Osteocyte (in vitro differentiated cells): ENCODE measurements around the gene ROCK2. TPM values are rescaled to one million over a fixed set of nuclear protein-coding genes. Genes with fewer than 3 reads are reported as not detected.

Experiments used
- DNase-seq: peaks from one replicate; pipeline ENCODE4 v3.0.0; 2021; ENCODE audit warnings: mixed read lengths; ENCODE audit not compliant: unreplicated experiment; ENCODE audit errors: extremely low spot score
- H3K27ac Mint-ChIP-seq: one replicate; pipeline ENCODE4 v1.8.0; 2021; ENCODE audit warnings: mild to moderate bottlenecking, mixed read lengths; ENCODE audit not compliant: unreplicated experiment
- H3K27me3 Mint-ChIP-seq: one replicate; pipeline ENCODE4 v1.8.0; 2021; ENCODE audit warnings: mixed read lengths; ENCODE audit not compliant: unreplicated experiment
- H3K36me3 Mint-ChIP-seq: one replicate; pipeline ENCODE4 v1.8.0; 2021; ENCODE audit warnings: mixed read lengths; ENCODE audit not compliant: unreplicated experiment
- H3K4me1 Mint-ChIP-seq: one replicate; pipeline ENCODE4 v1.8.0; 2021; ENCODE audit warnings: mixed read lengths; ENCODE audit not compliant: unreplicated experiment
- H3K4me3 Mint-ChIP-seq: one replicate; pipeline ENCODE4 v1.8.0; 2021; ENCODE audit warnings: mild to moderate bottlenecking, moderate library complexity, mixed read lengths; ENCODE audit not compliant: unreplicated experiment
- H3K9me3 Mint-ChIP-seq: one replicate; pipeline ENCODE4 v1.8.0; 2021; ENCODE audit warnings: mixed read lengths; ENCODE audit not compliant: unreplicated experiment
- long read RNA-seq: library from polyadenylated mRNA; unstranded; transcript quantifications from one replicate; pipeline ENCODE4 v2.0.0, GENCODE V29; 2021
- total RNA-seq: library from RNA; stranded (reverse); gene quantifications from 2 replicates; pipeline ENCODE4 v1.2.1, GENCODE V29; 2021
- TF ChIP-seq, protein P1 (sequence below): fragments of 200-600 bp; sonication (generic); IDR thresholded peaks from 2 replicates; pipeline ENCODE4 v1.5.0; 2021; ENCODE audit warnings: antibody characterized with exemption, mild to moderate bottlenecking, moderate library complexity

ROCK2 gene
- 49.6 and 56.4 TPM in 2 replicates for total RNA-seq
- long read RNA-seq, partial matches to known transcripts = 12 of 15 reads
- long read RNA-seq, other reads (novel, unspliced or antisense) = 3 of 15 reads

DNA sequence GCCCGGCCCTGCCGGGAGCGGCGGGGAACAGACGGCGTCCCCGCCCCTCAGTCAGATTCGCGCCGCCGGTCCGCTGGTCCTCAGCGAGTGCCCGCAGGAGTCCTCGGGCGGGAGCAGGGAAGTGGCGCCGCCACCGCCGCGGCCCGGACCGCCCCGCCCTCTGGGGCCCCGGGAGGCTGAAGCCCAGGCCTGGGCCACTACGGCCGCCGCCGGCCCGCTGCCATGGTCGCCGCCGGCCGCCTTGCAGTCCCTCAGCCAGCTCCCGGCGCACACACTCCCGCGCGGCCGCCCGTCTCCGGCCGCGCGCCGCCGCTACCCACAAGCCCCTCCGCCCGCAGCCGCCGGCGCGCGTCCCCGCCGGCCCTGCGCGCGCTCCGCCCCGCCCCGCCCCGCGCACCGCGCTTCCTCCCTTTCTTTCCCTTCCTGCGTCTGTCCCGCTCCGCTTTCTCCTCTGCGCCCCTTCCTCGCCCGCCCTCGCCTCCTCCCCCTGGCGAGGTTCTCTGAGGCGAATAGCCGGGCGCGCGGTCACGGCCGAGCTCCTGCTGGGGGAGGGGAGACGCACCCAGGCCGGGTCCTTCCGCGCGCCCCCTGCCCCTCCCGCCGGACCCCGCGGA is at the start of gene ROCK2:
ROCK2 (minus strand) TSS at position 295 of the 614 bp plus-strand sequence. CDS start 500 bp downstream, outside the sequence.
- TF ChIP-seq, protein P1, sequence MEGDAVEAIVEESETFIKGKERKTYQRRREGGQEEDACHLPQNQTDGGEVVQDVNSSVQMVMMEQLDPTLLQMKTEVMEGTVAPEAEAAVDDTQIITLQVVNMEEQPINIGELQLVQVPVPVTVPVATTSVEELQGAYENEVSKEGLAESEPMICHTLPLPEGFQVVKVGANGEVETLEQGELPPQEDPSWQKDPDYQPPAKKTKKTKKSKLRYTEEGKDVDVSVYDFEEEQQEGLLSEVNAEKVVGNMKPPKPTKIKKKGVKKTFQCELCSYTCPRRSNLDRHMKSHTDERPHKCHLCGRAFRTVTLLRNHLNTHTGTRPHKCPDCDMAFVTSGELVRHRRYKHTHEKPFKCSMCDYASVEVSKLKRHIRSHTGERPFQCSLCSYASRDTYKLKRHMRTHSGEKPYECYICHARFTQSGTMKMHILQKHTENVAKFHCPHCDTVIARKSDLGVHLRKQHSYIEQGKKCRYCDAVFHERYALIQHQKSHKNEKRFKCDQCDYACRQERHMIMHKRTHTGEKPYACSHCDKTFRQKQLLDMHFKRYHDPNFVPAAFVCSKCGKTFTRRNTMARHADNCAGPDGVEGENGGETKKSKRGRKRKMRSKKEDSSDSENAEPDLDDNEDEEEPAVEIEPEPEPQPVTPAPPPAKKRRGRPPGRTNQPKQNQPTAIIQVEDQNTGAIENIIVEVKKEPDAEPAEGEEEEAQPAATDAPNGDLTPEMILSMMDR = no peak
- peaks cover 41% of the 10 kb centered on the region for H3K4me1 Mint-ChIP-seq
- no peaks in the 10 kb centered on the region for H3K27me3 Mint-ChIP-seq
- H3K27ac Mint-ChIP-seq = peak within 1 kb of the TSS; percentile 98
- DNase-seq = peak; percentile 95
- H3K9me3 Mint-ChIP-seq = no peaks in the 10 kb centered on the region
- peak within 1 kb of the TSS; percentile 98 for H3K4me3 Mint-ChIP-seq
- H3K36me3 Mint-ChIP-seq = no peaks in the 10 kb centered on the region

DNA sequence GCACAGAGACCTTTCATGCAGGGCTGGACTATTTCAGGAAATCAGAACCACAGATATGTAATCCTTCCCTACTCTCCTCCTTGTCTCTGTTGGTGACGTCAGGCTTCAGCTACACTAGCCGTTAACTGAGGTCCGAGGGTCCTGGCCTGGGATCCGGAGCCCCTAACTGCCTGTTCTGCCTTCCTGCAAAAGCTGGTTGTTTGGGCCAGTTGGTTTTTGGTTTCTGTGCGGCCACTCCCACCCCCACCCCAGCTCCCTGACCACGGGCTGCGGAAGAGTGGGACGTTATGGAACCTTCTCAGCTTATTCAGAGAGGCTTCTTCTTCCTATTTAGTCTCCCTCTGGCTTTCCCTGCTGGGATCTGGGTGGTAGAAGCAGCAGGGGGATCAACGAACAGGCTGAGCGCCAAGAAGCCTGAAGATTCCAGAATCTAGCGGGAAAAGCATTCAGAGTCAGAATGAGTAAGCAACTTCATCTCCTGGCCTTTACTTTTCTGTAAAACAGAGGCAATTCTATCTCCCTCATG is 49.3 kb upstream of the ROCK2 start:
- no peak for DNase-seq
- no peaks in the 10 kb centered on the region for H3K9me3 Mint-ChIP-seq
- H3K4me3 Mint-ChIP-seq = no peak overlapping the region
- TF ChIP-seq, protein P1 = no peak
- H3K27me3 Mint-ChIP-seq = no peaks in the 10 kb centered on the region
- H3K36me3 Mint-ChIP-seq = no peaks in the 10 kb centered on the region
- H3K27ac Mint-ChIP-seq = peak overlapping the region; percentile 62
- peaks cover 51% of the 10 kb centered on the region for H3K4me1 Mint-ChIP-seq

DNA sequence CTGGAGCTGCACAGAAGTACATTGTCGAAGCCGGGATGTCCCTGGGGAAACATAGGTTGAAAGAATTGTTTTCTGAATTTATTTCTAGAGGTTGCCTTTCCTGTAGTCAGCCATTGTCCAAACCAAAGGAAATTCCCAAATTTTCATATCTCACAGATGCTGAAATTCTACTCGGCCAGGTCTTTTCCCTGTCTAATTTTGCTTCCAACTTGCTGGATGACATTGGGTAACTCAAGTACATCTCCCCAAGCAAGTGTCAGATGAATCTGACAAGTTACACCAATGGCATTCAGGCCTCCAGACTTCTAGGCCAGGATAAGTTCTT is 47.5 kb upstream of the ROCK2 start:
- no peak for DNase-seq
- H3K4me1 Mint-ChIP-seq = peaks cover 62% of the 10 kb centered on the region
- TF ChIP-seq, protein P1 = no peak
- no peaks in the 10 kb centered on the region for H3K27me3 Mint-ChIP-seq
- H3K27ac Mint-ChIP-seq = peak overlapping the region; percentile 84
- no peaks in the 10 kb centered on the region for H3K9me3 Mint-ChIP-seq
- H3K36me3 Mint-ChIP-seq = no peaks in the 10 kb centered on the region
- H3K4me3 Mint-ChIP-seq = no peak overlapping the region

DNA sequence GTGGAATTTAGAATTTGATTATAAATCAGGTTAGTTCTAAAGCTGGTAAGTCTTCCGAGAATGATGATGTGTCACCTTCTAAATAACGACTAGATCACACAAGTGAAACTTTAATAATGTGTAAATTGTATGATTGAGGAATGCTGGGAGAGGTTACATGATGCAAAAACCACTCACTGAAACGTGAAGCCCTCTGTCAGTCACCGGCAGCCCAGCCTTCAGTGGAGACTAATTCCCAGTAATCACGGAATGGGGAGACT is 45.9 kb upstream of the ROCK2 start:
- DNase-seq = no peak
- Mint-ChIP-seq H3K4me3 (no peak overlapping the region), H3K36me3 (no peaks in the 10 kb centered on the region), H3K4me1 (peaks cover 75% of the 10 kb centered on the region), H3K27me3 (no peaks in the 10 kb centered on the region), H3K9me3 (no peaks in the 10 kb centered on the region), H3K27ac (peak overlapping the region; percentile 78)
- TF ChIP-seq, protein P1 = no peak

DNA sequence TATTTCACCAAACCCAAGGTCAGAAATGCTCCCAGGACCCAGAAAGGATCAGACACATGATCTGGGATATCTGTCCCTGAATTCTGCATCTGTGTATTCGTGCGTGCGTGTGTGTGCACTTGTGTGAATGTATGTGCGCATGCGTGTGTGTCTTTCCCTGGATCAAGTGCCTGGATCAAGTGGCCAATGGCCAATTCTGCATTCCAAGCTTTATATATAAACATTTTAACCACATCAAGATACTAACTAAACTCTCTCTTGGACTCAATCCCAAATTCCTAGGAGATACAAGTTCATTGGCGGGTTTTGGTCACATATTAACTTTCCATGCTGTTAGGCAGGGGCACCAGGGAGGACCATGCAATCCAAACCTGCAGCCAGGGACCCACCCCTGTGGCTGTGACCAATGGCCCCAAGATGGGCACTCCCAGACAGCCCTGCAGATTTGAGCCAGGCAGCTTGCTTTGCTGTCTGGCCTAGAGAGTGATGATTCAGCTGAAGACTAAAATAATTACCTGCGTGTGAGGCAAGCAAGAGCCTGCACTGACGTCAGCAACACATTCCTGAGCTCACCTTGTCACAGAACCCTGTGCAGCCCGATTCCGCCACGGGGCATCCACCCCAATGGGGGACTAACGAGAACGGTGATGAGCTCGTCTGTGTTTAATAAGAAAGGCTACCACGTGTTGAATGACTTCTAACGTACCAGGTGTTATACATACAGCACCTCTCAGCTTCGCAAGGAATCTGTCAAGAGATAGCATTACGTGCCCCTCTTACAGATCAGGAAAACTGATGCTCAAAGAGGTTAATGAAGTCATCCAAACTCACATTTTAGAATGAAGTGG is 45.3 kb upstream of the ROCK2 start:
- Mint-ChIP-seq H3K36me3 (no peaks in the 10 kb centered on the region), H3K27me3 (no peaks in the 10 kb centered on the region), H3K4me1 (peaks cover 73% of the 10 kb centered on the region), H3K27ac (peak overlapping the region; percentile 78), H3K4me3 (no peak overlapping the region), H3K9me3 (no peaks in the 10 kb centered on the region)
- TF ChIP-seq, protein P1 = no peak
- no peak for DNase-seq
